Stimulated activated CD8-positive, alpha-beta memory T cell treated with anti-CD3 and anti-CD28 coated beads, Interleukin-7, amount 100 ng/mL, for 24 hours (primary cell): ENCODE data around the gene PPFIBP1.
"Not testable (repeated sequence)": the region's sequence is repeated elsewhere in the genome, so short reads cannot be mapped to it uniquely, and the experiment has no call there.

Experiments
- DNase-seq: peaks from one replicate; pipeline ENCODE4 v3.0.0-alpha.2; 2020; ENCODE audit warnings: low read depth

Gene PPFIBP1

GRCh38 chr12:27593266-27593665 is 69.3 kb downstream of the PPFIBP1 start:
- no peak for DNase-seq

- DNase-seq: no peak
These were observed 71.2 kb downstream of the PPFIBP1 start for GRCh38 chr12:27595231-27595642.

GRCh38 chr12:27598866-27599265 is 74.9 kb downstream of the PPFIBP1 start:
- not testable (repeated sequence) for DNase-seq

GRCh38 chr12:27601056-27601828 is 77.2 kb downstream of the PPFIBP1 start:
- DNase-seq: not testable (repeated sequence)

- DNase-seq: no peak
These were observed 78.5 kb downstream of the PPFIBP1 start for GRCh38 chr12:27602516-27602915.

- no peak for DNase-seq
These were observed 80.4 kb downstream of the PPFIBP1 start for GRCh38 chr12:27604431-27604830.

- DNase-seq: no peak
These were observed 83.0 kb downstream of the PPFIBP1 start for GRCh38 chr12:27606986-27607385.

- no peak for DNase-seq
These were observed 83.6 kb downstream of the PPFIBP1 start for GRCh38 chr12:27607591-27607990.

- no peak for DNase-seq
These were observed 84.9 kb downstream of the PPFIBP1 start for GRCh38 chr12:27608890-27609289.

GRCh38 chr12:27610374-27610773 is 86.4 kb downstream of the PPFIBP1 start:
- no peak for DNase-seq

GRCh38 chr12:27614386-27614785 is 90.4 kb downstream of the PPFIBP1 start:
- DNase-seq: no peak

- DNase-seq: no peak
These were observed 90.9 kb downstream of the PPFIBP1 start for GRCh38 chr12:27614866-27615265.

- DNase-seq: no peak
These were observed 91.4 kb downstream of the PPFIBP1 start for GRCh38 chr12:27615331-27615891.

- no peak for DNase-seq
These were observed 92.5 kb downstream of the PPFIBP1 start for GRCh38 chr12:27616356-27617142.

- no peak for DNase-seq
These were observed 94.8 kb downstream of the PPFIBP1 start for GRCh38 chr12:27618836-27619235.

GRCh38 chr12:27619308-27619707 is 95.3 kb downstream of the PPFIBP1 start:
- DNase-seq: no peak

GRCh38 chr12:27620121-27620520 is 96.1 kb downstream of the PPFIBP1 start:
- no peak for DNase-seq

GRCh38 chr12:27622436-27623195 is 98.6 kb downstream of the PPFIBP1 start:
- DNase-seq: no peak

- no peak for DNase-seq
These were observed 99.6 kb downstream of the PPFIBP1 start for GRCh38 chr12:27623645-27624044.

GRCh38 chr12:27624586-27624985 is 100.6 kb downstream of the PPFIBP1 start:
- DNase-seq: no peak

GRCh38 chr12:27627123-27627852 is 103.3 kb downstream of the PPFIBP1 start:
- DNase-seq: no peak
